B cell (primary cell): ENCODE results near the gene UMAD1. TPM values are rescaled to one million over a fixed set of nuclear protein-coding genes. Genes with fewer than 3 reads are reported as not detected.
A peak's percentile ranks its signal among the peaks of the same experiment; 100 is the strongest.

Experiments used
- ATAC-seq: fragments of 200-7000 bp; cut with Tn5 transposase; one replicate; pipeline ENCODE4 v1.10.0; 2021; ENCODE audit warnings: low read depth, mild to moderate bottlenecking, moderate number of reproducible peaks, moderate library complexity
- CTCF ChIA-PET: fragments of 350-600 bp; sonication (Branson Sonifier 250); formaldehyde crosslinking; loops from one replicate; lab custom pipeline; 2021; ENCODE audit warnings: antibody characterized with exemption, inconsistent platforms; lab: Charles Lee
- POLR2A ChIA-PET: fragments of 350-600 bp; sonication (Branson Sonifier 250); formaldehyde crosslinking; loops from one replicate; lab custom pipeline; 2021; ENCODE audit warnings: antibody characterized with exemption; lab: Charles Lee
- DNase-seq: peaks from one replicate; pipeline ENCODE4 v3.0.0; 2013
- H2AFZ ChIP-seq: 2 replicates; pipeline ENCODE4 v1.6.1; 2012; ENCODE audit warnings: mild to moderate bottlenecking, low read depth, low read length; ENCODE audit not compliant: insufficient read depth, poor library complexity, severe bottlenecking
- H3K27ac ChIP-seq, 2 donors: 1 replicate in 1 of 2; 2 replicates in 1 of 2; pipeline ENCODE4 v1.5.1; 2012 to 2013; ENCODE audit warnings: low read length in 2 of 2, mild to moderate bottlenecking in 2 of 2, moderate library complexity in 1 of 2
- H3K27me3 ChIP-seq, 4 experiments: fragments of 200-600 bp in 1 of 4; sonication (generic) in 1 of 4; replicated peaks in 1 of 4; 1 replicate in 2 of 4; 2 replicates in 2 of 4; pipeline versions ENCODE4 v1.6.1 to v1.7.0; 2013 to 2016; ENCODE audit warnings: low read length in 3 of 4, mild to moderate bottlenecking in 2 of 4, mixed read lengths in 1 of 4, moderate library complexity in 1 of 4; ENCODE audit not compliant: insufficient read depth in 4 of 4, control insufficient read depth in 3 of 4; ENCODE audit errors: control extremely low read depth in 1 of 4
- H3K36me3 ChIP-seq, 2 experiments: replicated peaks in 1 of 2; 1 replicate in 1 of 2; 2 replicates in 1 of 2; pipeline versions ENCODE4 v1.6.1 to v1.7.1; 2013; ENCODE audit warnings: low read length in 1 of 2; ENCODE audit not compliant: insufficient read depth in 2 of 2, control insufficient read depth in 1 of 2; ENCODE audit errors: control extremely low read depth in 1 of 2, extremely low read depth in 1 of 2
- H3K4me1 ChIP-seq, 2 donors: fragments of 200-600 bp in 1 of 2; sonication (generic) in 1 of 2; 1 replicate in 1 of 2; 2 replicates in 1 of 2; pipeline versions ENCODE4 v1.5.1 to v1.6.1; 2013 to 2017; ENCODE audit warnings: low read length in 2 of 2; ENCODE audit not compliant: control insufficient read depth in 2 of 2, insufficient read depth in 2 of 2
- H3K4me2 ChIP-seq: replicated peaks from 2 replicates; pipeline ENCODE3; 2012; ENCODE audit warnings: mild to moderate bottlenecking, low read depth, low read length; ENCODE audit not compliant: poor library complexity, severe bottlenecking
- H3K4me3 ChIP-seq, 5 experiments: fragments of 200-600 bp in 1 of 5; sonication (generic) in 1 of 5; 1 replicate in 3 of 5; 2 replicates in 2 of 5; pipeline versions ENCODE4 v1.5.1 to v1.7.0; 2011 to 2016; ENCODE audit warnings: low read length in 4 of 5, mild to moderate bottlenecking in 4 of 5, low read depth in 2 of 5, control low read depth in 1 of 5, moderate library complexity in 1 of 5; ENCODE audit not compliant: insufficient read depth in 1 of 5; ENCODE audit errors: control extremely low read depth in 1 of 5, extremely low read depth in 1 of 5
- H3K79me2 ChIP-seq: fragments of 200-600 bp; sonication (generic); one replicate; pipeline ENCODE4 v1.6.0; 2016; ENCODE audit warnings: low read length; ENCODE audit not compliant: control insufficient read depth, insufficient read depth
- H3K9ac ChIP-seq: fragments of 200-600 bp; sonication (generic); 2 replicates; pipeline ENCODE4 v1.6.1; 2017; ENCODE audit warnings: mild to moderate bottlenecking, low read length, moderate library complexity
- H3K9me3 ChIP-seq, 3 donors: one replicate each; pipeline versions ENCODE4 v1.6.1 to v1.7.1; 2013; ENCODE audit warnings: low read length in 2 of 3; ENCODE audit not compliant: control insufficient read depth in 2 of 3, insufficient read depth in 1 of 3; ENCODE audit errors: control extremely low read depth in 1 of 3
- H4K20me1 ChIP-seq: 2 replicates; pipeline ENCODE4 v1.6.0; 2012; ENCODE audit warnings: mild to moderate bottlenecking, low read length; ENCODE audit not compliant: insufficient read depth, control insufficient read depth, poor library complexity, severe bottlenecking
- H3K27ac Mint-ChIP-seq: one replicate; pipeline ENCODE4 v1.8.0; 2021; ENCODE audit warnings: mixed read lengths
- H3K27me3 Mint-ChIP-seq: one replicate; pipeline ENCODE4 v1.8.0; 2021; ENCODE audit warnings: mixed read lengths
- H3K4me1 Mint-ChIP-seq: one replicate; pipeline ENCODE4 v1.8.0; 2021; ENCODE audit warnings: mixed read lengths
- H3K4me3 Mint-ChIP-seq: one replicate; pipeline ENCODE4 v1.8.0; 2021; ENCODE audit warnings: mixed read lengths
- H3K9me3 Mint-ChIP-seq: one replicate; pipeline ENCODE4 v1.8.0; 2022; ENCODE audit warnings: mixed read lengths; ENCODE audit not compliant: insufficient read depth
- CTCF ChIP-seq: fragments of 200-600 bp; IDR thresholded peaks from one replicate; pipeline ENCODE4 v1.8.0; 2022; ENCODE audit warnings: antibody characterized with exemption, mild to moderate bottlenecking
- EZH2 ChIP-seq: IDR thresholded peaks from 2 replicates; pipeline ENCODE4 v1.6.1; 2012; ENCODE audit warnings: borderline replicate concordance, low read depth, mild to moderate bottlenecking, moderate library complexity, low read length; ENCODE audit not compliant: insufficient read depth, poor library complexity, severe bottlenecking
- WGBS: methylation state at CpG from one replicate; pipeline ENCODE4 v1.1.5; 2013; ENCODE audit warnings: missing lambda C conversion rate; ENCODE audit not compliant: insufficient coverage; 5-methylcytosine and 5-hydroxymethylcytosine counted together
- intact Hi-C: fragments of 100-400 bp; cut with micrococcal nuclease; formaldehyde crosslinking; loops from one replicate; pipeline ENCODE4 v1.10.0; 2022
- polyA minus RNA-seq: library from RNA; depleted of rRNA, polyadenylated mRNA; stranded (reverse); fragments of >200 nt; gene quantifications from 2 replicates; pipeline ENCODE4 v1.2.3, GENCODE V29; 2012
- polyA plus RNA-seq: library from polyadenylated mRNA; depleted of rRNA; stranded (reverse); fragments of >200 nt; gene quantifications from 2 replicates; pipeline ENCODE4 v1.2.3, GENCODE V29; 2012
- total RNA-seq, 2 donors: library from RNA; stranded (reverse); fragments of 120-200 nt in 1 of 2; gene quantifications; 1 replicate in 1 of 2; 2 replicates in 1 of 2; pipeline versions ENCODE4 v1.2.3 to v1.2.4, GENCODE V29; 2013 to 2022

UMAD1 gene
- total RNA-seq: 25.9 and 27.3 TPM in 2 replicates
- 21.4 TPM for total RNA-seq (2013)
- polyA plus RNA-seq: 11.6 and 13.7 TPM in 2 replicates
- polyA minus RNA-seq: 15.9 and 19.2 TPM in 2 replicates

- Histone ChIP-seq H3K79me2 (peaks cover 53% of the 10 kb centered on the region), H3K36me3 (peaks cover 0 to 10% of the 10 kb centered on the region in 2 experiments), H3K9ac (peak within 1 kb of the TSS; percentile 98), H2AFZ (peak within 1 kb of the TSS; percentile 82), H4K20me1 (no peaks in the 10 kb centered on the region), H3K4me2 (peak within 1 kb of the TSS; percentile 80), H3K27me3 (no peaks in the 10 kb centered on the region), H3K4me1 (peaks cover 15 to 17% of the 10 kb centered on the region in 2 donors), H3K27ac (peak within 1 kb of the TSS; percentile 98 to 99), H3K4me3 (peak within 1 kb of the TSS; percentile 83 to 99 (median 93)), H3K9me3 (no peaks in the 10 kb centered on the region)
- Mint-ChIP-seq H3K4me1 (peaks cover 45% of the 10 kb centered on the region), H3K4me3 (peak within 1 kb of the TSS; percentile 87), H3K27ac (peak within 1 kb of the TSS; percentile 98), H3K27me3 (no peaks in the 10 kb centered on the region), H3K9me3 (no peaks in the 10 kb centered on the region)
- ATAC-seq: peak; percentile 91
- DNase-seq: peak; percentile 99
- CTCF ChIA-PET: interaction anchor here (0.6 to 5.0 kb wide), 9 partner anchors 41 to 936 kb away, joined by 3 to 22 read pairs (median 3); no protein-coding TSS in a partner anchor
- no peak for TF ChIP-seq CTCF
- TF ChIP-seq EZH2: no peak
- POLR2A ChIA-PET: interaction anchor here (0.6 to 1.4 kb wide), 11 partner anchors 73 to 538 kb away, joined by 3 to 9 read pairs (median 4); partner anchors contain the start of genes C1GALT1 and GLCCI1
- WGBS: under 1% methylated on average over 58 of the region's 68 CpGs
- intact Hi-C loops: loop anchor here (1.0 to 5.0 kb wide), 6 partner anchors 73 to 458 kb away; partner anchors contain the start of genes C1GALT1 and GLCCI1
Measured at GRCh38 chr7:7640221-7641128, at the start of gene UMAD1. UMAD1 (plus strand) TSS chr7:7640752; CDS start chr7:7673372, 32,620 bp downstream.
